HG03139 (cell line): ENCODE measurements around the gene IPPK.

Source experiments
- ATAC-seq: cut with Tn5 transposase; IDR thresholded peaks from one replicate; pipeline ENCODE4 v1.9.1; 2021; ENCODE audit not compliant: unreplicated experiment

IPPK gene

DNA sequence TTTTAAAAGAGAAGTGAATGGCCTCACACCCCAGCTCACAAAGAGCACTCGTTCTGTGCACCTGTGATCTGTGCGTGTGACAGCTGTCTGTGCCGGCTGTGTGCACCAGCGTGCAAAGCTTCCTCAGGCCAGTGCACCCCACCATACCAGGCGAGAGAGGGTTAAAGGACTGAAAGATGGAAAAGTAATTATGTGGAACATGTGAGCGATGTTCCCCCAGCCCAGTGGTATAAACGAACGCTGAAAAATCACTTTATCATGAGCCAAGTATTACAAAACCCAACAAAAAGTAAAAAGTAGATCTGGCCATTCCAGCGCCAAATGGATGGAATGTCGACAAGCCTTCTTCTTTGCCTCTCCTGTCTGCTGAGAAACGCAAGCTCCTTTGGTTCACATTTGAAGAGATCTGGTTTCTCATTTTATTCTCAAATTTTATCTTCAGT lies 53.7 kb downstream of the IPPK start:
- ATAC-seq, result no peak

DNA sequence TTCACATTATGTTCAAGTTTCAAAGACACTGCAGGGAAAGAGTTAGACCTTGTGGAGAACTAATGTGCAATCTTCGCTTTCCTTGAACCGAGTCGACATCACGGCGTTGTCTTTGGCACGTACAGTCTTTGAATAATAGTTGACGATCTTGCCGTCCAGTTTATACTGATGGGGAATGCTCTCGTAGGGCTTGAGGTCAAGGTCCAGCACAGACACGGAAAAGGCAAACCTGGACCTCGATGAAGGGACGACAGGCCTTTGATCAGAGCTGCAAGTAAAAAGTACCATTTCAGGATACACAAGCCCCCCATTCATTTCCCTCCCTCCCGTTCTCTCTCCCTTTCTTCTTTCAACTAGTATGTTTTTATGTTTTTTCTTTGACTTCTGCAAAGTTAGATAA lies 54.1 kb downstream of the IPPK start:
- ATAC-seq, result no peak

DNA sequence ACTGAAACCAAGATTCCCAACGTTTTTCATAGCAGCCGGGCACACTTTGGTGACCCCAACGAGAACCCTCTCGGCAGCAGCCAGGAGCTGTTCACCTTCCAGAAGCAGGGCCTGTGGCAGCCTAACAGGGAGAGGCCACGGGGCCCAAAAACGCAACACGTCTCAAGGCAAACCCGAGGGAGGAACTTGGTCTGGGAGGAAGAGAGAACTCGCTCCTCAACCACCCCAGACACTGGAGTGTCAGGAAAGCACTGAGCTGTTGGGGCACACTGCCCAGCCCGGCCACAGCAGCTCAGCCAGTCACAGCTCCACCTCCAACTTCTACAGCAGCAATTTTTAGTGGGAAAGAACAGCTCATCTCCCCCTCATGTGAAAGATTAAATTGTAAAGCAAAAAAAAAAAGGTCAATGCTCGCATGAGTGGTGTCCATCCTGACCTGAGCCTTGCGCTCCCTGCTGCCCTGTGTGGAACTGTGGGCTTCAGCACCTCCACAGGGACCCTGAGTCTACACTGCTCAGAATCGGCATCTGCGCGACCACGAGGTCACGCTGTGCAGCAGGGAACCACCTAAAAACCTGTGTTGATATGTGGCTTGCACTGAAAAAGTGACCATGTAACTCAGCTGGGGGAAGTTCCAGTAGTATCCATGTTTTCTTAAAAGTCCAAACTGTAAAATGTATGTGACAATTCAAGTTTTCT lies 55.0 kb downstream of the IPPK start:
- ATAC-seq, result no peak

DNA sequence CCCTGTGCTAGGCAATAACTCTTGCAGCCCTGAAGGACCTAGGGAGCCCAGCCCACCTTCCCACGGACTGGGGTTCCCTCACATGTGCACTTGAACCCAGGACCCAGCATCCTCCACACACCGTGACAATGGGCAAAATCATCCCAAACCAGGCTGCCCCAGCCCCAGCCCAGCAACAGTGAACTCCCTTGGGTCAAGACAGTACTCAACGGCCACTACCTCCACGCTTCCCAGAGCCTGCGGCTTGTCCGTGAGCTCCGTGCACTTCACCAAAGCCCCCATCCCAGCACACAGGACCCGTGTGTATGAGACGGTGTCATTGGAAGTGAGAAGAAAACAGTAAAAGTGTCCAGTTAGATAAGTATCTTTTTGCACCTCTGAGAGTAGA lies 55.8 kb downstream of the IPPK start:
- ATAC-seq, result no peak

DNA sequence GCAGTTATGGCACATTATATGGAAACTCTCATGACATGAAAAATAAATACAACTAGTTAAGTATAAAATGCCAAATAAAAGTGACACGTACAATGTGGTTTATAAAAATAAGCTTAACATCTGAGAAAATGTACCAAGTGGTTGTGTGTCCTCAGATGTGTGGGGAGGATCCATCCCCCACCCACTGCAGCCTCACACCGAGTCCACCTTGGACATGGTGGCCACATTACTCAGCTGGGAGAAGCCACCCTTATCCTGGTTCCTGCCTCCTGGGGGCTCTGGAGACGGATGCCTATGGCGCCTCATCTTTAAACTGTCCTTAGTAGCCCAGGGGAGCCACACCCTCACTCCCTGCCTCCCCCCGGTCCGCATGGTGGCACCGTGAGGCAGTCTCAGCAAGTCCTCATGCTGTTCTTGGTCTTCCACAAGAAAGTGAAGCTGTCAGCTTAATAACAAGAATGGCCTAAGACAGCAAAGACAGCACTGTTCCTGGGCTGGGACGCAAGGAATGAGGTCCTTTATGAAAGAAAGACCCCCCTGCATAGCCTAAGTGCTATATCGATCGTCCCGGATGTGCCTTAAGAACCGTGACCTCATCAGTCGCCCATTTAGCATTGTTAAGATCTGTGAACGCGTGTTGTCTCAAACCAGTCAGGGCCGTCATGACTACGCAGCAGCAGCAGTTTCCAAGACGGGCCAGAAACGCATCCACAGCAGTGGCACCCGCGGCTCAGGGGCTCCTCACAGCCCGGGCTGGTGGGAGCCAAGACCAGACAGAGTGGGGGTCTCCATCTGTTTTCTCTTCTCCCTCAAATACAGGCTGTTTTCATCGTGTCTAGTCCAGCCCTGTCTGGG lies 56.4 kb downstream of the IPPK start:
- no peak for ATAC-seq

DNA sequence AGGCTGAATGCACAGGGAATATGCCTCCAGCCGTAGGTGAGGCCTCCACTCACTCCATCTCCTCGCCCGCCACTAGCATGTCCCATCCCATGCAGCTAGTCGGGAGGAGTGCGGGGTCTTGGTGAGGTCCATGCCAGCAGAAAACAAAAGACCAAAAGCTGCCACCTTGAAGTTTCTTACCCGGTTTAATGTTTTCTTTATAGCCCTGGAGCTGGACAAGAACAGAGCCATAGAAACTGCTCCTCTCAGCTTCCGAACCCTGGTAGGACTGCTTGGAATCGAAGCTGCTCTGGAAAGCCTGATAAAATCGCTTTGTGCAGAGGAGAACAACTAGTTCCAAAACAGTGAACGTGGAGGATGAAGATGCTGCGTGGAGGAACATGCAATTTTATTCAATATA lies 57.1 kb downstream of the IPPK start:
- ATAC-seq, result no peak

DNA sequence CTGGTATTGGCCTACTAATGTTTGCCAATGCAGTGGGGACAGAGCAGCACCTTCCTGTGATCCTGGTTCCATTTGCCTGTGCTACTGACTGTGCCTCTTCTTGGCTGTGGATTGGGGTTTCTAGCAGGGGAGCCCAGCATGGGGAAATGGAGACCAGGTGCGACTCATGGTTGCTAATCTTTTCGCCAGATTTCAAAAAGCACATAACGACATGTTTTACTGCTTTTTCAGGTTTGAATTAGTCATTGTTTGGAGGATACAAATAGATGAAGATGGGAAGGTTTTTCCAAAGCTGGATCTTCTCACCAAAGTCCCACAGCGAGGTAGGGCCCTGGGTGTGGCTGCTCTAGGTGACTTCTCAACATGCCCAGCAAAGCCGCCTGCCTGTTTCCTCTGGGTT lies 57.6 kb downstream of the IPPK start:
- no peak for ATAC-seq

DNA sequence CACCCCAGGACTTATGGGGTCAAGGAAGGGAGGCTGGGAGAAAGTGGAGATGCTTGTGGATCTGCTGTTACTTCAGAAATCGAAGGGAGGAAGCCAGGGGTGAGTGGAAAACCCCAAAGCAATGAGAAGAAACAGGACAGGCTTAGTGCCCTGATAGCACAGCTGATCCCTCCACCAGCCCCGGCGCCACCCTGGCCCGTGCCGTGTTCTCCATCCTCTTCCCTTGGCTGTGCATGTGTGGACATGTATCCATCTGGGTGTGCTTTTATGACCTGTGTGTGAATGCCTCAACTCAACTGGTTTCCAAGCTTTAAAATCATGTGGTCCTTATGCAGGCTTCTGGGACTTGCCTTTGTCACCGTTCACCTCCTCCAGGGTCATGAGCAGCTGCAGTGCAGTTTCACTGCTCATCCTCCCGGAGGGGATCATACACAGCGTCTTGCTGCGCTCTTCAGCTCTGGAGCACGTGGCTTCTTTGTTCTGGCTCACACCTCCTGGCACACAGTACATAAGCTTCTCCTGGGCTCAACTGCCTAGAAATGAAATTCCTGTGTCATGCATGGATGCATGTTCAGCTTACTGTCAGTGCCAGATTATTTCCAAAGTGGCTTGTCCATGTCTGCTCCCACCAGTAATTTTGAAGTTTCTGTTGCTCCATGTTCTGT lies 58.2 kb downstream of the IPPK start:
- ATAC-seq, result no peak

DNA sequence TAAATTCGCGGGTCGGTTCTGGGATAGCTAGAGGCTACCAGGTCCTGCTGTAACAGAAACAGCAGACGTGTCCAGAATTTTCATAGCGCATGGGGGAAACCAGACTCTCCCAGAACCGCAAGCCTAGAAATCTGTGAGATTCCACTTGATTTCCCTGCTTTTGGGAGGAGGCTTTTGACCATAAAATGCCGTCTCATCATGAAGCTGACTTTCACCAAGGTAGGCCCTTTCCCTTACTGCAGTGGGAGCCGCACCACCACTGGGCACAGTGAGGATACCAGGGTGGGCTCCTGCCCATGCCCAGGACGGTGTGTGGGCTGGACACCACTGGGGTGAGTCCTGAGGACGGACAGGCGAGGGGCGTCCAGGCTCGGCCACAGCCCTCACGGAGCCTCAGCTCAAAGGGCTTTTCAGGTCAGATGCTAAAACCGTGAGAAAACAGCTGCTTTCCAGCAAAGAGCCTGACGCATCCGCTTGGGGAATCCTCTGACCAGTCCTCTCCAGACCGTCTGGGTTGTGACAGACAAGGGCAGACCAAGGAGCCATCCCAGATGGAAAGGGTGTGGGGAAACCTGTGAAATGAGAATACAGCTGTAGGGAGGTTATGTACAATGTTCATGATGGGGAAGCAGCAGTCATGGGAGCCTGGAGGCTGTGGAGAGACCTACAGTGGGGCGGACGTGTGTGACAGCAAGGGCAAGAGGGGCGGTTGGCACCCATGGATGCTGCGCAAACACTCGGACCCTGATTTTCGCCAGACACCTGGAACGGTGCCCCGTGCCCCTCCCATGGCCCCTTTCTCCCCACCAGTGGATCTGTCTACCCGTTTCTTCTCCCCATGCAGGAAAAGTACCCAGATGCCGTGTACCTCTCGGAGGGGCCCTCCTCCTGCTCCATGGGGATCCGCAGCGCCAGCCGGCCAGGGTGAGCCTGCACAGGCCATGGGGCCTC lies 59.2 kb downstream of the IPPK start:
- ATAC-seq, result no peak

DNA sequence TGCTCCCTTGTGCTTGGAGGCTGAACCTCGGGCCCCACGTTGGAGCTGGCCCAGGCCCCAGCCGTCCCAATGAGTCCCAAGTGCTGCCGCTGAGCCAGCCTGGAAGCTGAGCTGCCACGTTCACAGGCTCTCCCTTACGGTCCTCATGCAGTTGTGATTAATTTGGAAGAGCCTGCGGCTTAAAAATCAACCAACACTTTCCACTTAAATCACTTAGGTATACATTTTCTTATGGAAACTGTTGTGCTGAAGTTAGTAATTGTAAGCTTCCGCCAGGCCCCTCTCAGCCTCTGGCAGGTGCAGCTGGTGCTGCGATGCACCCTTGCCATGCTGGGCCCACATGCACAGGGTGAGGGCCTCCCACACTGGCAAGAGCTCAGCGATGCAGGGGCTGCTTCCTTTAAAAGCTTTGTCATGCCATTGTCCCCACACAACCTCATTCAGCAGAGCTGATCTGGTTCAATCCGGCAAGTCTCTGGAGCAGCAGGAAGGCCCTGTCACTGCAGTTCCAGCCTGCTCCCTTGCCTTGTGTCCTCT lies 61.0 kb downstream of the IPPK start:
- ATAC-seq, result no peak

DNA sequence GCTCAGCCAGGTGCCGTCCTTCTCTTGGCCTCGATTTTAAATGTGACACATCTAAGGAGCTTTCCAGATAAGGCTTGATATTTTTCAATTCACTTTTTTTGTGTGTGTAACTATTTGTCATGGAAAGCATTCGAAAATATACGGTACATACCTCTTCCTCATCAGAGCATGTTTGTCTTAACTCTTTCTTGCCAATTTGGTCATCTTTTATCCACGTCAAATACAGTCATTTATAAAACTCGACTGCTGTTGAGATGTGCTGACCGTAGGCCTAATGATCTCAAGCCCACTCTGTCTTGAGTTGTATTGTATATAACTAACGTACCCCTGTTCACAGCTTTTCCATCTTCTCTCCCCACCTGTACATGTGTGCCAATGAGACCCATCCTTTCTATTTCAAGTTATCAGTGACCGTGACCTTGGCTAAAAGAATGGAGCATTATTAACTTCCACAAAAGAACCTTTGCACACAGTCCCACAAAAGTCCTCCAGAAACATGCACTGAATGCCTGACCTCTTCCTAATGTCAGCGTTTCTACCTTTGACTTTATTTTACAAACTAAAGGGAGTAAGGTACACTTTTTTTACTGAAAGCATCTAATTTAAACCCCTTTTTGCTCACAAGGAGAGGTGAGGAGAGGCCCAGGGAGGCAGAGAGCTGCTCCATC lies 61.6 kb downstream of the IPPK start:
- ATAC-seq, result no peak

DNA sequence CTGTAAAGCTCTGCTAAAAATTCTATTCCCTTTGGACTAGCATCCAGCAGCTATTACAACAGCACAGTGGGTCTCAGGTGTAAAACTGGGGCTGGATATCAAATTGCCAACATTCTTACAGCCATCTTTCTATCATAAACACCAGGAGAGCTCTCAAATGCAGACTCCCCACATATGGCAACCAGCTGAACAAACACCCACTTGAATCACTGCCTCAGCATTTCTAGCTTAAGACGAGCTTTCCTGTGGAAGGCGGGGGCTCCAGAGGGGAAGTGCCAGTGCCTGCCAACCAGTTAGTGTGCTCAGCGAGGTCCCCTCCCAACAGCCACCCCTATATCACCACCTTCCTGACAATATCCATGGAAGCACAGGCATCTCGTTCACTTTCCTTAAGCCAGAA lies 62.2 kb downstream of the IPPK start:
- ATAC-seq, result no peak

DNA sequence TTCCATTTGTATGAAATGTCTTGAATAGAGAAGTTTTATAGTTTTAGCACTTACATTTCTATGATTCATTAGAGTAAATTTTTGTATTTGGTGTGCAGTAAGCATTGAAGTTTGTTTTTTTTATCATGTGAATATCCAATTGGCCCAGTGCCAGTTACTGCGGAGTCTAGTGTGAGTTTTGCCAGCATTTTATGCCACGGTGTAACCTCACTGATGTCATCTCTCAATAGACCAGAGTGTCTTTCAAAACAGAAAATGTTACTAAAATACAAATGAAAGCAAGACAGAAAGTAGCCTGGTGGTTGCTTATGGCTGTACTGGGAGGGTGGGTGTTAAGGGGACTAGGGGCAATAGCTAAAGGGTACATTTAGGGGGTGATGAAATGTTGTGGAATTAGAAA lies 62.8 kb downstream of the IPPK start:
- no peak for ATAC-seq

DNA sequence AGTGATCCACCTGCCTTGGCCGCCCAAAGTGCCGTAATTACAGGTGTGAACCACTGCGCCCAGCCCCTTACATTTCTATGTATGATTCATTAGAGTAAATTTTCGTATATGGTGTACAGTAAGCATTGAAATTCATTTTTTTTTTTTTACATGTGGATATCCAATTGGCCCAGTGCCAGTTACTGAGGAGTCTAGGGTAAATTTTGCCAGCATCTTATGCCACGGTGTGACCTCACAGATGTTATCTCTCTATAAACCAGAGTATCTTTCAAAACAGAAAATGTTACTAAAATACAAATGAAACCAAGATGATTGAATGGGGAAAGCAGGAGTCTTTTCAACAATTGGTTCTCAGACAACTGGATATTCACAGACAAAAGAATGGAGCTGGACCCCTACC lies 64.7 kb downstream of the IPPK start:
- no peak for ATAC-seq

DNA sequence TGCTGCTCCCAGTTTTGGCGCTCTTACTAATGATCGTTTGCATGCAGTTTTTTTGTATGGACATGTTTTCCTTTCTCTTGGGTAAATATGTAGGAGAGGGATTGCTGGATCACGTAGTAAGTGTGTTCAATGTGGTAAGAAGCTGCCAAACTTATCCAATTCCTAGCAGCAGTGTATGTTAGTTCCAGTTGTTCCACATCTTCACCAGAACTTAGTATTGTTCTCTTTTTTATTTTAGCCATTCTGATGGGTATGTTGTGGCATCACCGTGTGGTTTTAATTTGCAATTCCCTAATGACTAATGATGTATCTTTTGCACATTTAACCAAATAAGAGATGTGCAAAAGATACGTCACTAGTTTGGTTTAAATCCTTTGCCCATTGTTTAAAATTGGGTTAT lies 65.9 kb downstream of the IPPK start:
- no peak for ATAC-seq

DNA sequence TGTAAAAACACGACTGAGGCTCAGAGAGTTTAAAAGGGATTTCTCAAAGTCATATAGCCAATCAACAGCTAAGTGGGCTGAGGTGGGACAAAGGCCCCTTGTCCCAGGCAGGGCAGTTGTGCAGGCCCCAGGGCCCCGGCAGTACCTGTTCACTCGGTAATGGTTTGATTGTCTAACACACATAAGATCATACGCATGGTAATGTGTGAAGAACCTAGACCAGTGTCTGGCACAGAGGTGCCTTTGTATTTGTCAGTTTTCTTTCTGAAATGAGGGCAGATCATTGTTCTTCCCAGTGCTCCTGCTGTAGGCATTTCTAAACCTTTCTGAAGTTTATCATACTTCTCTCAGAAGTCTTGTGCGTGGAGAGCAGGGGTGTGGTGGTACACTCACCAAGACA lies 66.8 kb downstream of the IPPK start:
- ATAC-seq, result no peak

DNA sequence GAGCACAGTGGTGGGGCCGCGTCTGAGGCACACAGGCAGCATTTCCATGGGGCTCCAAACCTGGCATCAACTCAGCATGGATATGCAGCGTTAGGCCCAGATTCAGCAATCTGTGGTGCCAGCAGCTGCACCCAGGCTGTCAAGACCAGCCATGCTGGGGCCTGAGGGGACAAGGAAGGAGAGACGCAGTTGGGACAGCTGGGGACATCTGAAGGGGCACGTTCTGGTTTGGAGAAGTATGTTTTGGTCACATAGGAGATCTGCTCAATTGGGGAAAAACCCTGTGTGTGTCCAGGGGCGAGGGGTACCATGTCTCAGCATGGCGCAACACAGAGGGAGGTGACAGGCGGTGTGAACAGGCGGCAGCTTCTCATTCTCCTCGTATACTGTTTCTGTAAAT lies 67.5 kb downstream of the IPPK start:
- no peak for ATAC-seq

DNA sequence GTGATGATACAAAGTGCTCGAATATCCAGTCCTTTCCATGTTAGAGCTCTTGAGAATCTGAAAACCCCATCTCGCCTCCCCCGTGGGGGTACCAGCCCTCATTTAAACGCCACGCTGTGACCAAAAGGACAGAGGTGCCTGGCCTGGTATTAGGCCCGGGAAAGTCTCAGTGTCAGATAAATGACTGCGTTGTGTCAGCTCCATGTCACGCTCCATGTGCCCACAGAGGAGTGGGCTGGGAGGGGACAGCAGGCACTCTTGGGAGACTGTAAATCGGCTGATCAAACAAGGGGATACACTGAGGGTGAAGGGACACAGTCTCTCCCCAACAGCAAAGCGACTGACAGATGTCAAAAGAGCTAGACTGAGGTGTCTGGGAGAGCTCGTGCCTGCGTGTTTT lies 68.5 kb downstream of the IPPK start:
- no peak for ATAC-seq

DNA sequence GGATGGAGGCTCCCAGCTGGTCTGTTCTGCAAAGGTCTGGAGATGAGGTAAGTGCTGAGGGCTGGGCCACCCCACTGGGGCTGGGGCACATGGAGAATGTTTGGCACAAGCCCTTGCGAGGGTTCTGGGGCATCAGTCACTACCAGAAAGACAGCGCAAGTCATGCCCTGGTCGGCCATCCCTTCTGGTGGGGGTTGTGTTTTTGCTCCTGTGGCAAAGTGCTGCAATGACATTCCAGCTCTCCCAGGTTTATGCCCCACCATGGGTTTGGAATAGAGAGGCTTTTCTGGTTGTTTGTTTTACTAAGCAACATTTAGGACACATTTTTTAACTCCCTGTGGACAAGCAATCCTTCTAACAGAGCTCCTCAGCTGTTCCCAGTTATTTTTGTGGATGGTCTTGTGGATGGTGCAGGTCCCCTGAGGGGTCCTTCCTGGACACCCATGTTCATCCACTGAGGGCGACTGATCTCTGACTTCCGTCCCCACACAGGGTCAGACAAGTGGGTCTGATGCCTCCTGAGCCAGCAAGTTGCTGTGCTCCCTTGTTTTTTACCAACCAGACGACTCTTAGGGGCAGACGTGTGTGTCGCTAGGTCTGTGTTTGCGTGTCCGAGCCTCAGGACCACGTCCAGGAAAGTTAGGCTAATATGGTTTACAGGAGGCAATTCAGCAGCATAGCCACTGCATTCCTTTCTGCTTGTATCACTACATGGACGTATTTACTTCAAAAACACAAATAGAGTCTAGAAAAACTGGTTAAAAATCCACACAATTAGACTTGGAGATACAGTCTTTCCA lies 69.3 kb downstream of the IPPK start:
- no peak for ATAC-seq
